ENCODE results near the gene MRPS2. TPM values are rescaled to one million over a fixed set of nuclear protein-coding genes. Genes with fewer than 3 reads are reported as not detected.

MRPS2 gene
- total and polyA plus RNA-seq, 9 of the 15 experiments (the other 6 are each of a cell fraction or from before 2014, with no cell fraction given) = 8.0 to 167 (median 81.3) TPM

GRCh38 chr9:135490166-135490870 is 10.2 kb upstream of the MRPS2 start:
- Histone ChIP-seq H3K27me3 (ENCODE audit: control insufficient read depth in 2 of 2, insufficient read depth in 2 of 2, low read length in 2 of 2) (no peaks in the 10 kb centered on the region), H3K27ac (ENCODE audit: extremely low read depth, low read depth, low read length) (no peak overlapping the region), H4K20me1 (replicated peaks; ENCODE audit: control insufficient read depth, insufficient read depth, low read length) (no peaks in the 10 kb centered on the region), H3K4me3 (no peak overlapping the region), H3K9me3 (replicated peaks; ENCODE audit: control insufficient read depth, insufficient read depth, low read depth, low read length) (no peaks in the 10 kb centered on the region), H3K4me1 (replicated peaks in 1 of 2; ENCODE audit: control insufficient read depth in 2 of 2, insufficient read depth in 2 of 2, low read length in 2 of 2) (peaks cover 2 to 18% of the 10 kb centered on the region in 2 experiments; a peak in 2 of 5 replicates), H3K4me2 (ENCODE audit: insufficient read depth, low read length) (no peak overlapping the region), H3K36me3 (ENCODE audit: control insufficient read depth, insufficient read depth, low read length) (peaks cover 30% of the 10 kb centered on the region; the same call in 1 of the 3 replicates), H3K79me2 (ENCODE audit: control insufficient read depth, insufficient read depth, low read length) (no peaks in the 10 kb centered on the region), H2AFZ (ENCODE audit: low read depth, low read length) (no peak overlapping the region), H3K9ac (ENCODE audit: insufficient read depth in 1 of 2, low read depth in 2 of 2, low read length in 2 of 2) (no peak overlapping the region), H3K9me1 (ENCODE audit: control insufficient read depth, insufficient read depth, low read length) (no peaks in the 10 kb centered on the region)
- no peak for FAIRE-seq
- 88% methylated on average over 15 of the region's 16 CpGs for WGBS (ENCODE audit: insufficient coverage, low coverage, missing lambda C conversion rate)
- intact Hi-C loops (cut with micrococcal nuclease) (no loop called here), in situ Hi-C loops (cut with MboI) (no loop called here)
- no peak for DNase-seq (ENCODE audit: extremely low read depth in 1 of 4, low spot score in 3 of 4)
- POLR2A ChIA-PET = interaction anchor here (0.5 to 3.1 kb wide), 6 partner anchors 9 to 417 kb away, joined by 3 to 13 read pairs (median 4); partner anchors contain the start of gene CAMSAP1
- no TSS peak for BruUV-seq (replicated peaks)
- CTCF ChIA-PET (ENCODE audit: low intra/inter-chr PET ratio) = no interaction called here
- no peak for ATAC-seq
- TF ChIP-seq ZNF407 (IDR thresholded peaks at IDR 0.05; ENCODE audit: low read depth) = no peak
- TF ChIP-seq ZNF668 (CRISPR knock-in tag; IDR thresholded peaks at IDR 0.05) = no peak
- TF ChIP-seq PYGO2 (tag; IDR thresholded peaks at IDR 0.05) = no peak
- no peak for TF ChIP-seq TSHZ1 (CRISPR knock-in tag; IDR thresholded peaks at IDR 0.05)
- TF ChIP-seq ZNF76 (CRISPR knock-in tag; IDR thresholded peaks at IDR 0.05; ENCODE audit: borderline replicate concordance) = no peak
- no peak for TF ChIP-seq ZC3H11A (IDR thresholded peaks at IDR 0.05; ENCODE audit: low read depth, low read length)
- TF ChIP-seq MBD2 (IDR thresholded peaks at IDR 0.05; ENCODE audit: borderline replicate concordance, low read depth) = no peak
- TF ChIP-seq MAZ (CRISPR knock-in tag; conservative IDR thresholded peaks at IDR 0.05 in 1 of 2, IDR thresholded peaks at IDR 0.05 in 1 of 2) = no peak
- TF ChIP-seq SNAPC5 (CRISPR knock-in tag; IDR thresholded peaks at IDR 0.05) = no peak
- no peak for TF ChIP-seq CBFA2T3 (IDR thresholded peaks at IDR 0.05)
